ENCODE measurements around the gene GOLPH3L.
"Not testable (repeated sequence)": the region's sequence is repeated elsewhere in the genome, so short reads cannot be mapped to it uniquely, and the experiment has no call there.

Gene GOLPH3L

DNA sequence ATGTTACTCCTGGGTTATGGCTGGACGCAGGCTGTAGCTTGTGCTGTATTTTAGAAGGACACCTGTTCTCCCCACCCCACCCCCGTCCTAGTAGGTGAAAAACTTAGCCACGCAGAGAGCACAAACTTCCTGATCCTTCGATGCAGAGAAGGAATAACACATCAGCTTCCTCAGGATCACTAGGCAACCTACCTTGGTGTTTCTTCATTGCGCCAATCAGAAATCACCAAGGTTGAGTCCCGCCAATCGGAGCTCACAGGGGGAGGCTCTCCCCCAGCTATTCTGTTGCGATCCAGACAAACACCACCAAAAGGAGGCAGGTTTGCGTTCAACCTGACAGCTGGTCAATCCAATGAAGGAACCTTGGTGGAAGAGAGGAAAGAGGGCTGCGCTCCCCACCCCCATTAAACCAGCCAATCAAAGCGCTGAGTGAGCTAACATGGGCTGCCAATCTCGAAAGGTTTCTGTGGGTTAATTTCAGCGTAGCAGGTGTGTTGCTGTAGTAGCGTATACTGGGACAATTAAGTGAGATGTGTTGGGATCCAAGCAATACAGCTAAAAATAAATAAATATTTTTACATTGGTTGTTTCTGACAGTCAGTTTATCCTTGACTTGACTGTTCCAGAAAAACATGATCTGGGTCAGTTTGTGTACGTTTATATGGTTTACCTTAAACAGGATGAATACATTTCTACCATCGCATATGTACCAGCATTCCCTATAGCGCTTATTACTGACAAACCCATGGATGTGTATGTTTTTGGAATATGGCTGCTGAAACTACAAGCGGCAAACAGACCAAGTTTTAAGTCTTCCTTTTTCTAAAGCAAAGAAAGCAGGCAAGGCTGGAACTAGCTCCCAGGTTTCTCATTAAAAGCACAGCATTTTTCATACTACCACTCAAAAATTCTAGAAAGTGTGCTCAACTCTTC lies at the start of gene GOLPH3L:
Gene GOLPH3L (minus strand): TSS at position 160 of the 933 bp plus-strand sequence. CDS start 2,316 bp downstream, outside the sequence.
- peak; percentile 75 for DNase-seq (ENCODE audit: low read depth)

DNA sequence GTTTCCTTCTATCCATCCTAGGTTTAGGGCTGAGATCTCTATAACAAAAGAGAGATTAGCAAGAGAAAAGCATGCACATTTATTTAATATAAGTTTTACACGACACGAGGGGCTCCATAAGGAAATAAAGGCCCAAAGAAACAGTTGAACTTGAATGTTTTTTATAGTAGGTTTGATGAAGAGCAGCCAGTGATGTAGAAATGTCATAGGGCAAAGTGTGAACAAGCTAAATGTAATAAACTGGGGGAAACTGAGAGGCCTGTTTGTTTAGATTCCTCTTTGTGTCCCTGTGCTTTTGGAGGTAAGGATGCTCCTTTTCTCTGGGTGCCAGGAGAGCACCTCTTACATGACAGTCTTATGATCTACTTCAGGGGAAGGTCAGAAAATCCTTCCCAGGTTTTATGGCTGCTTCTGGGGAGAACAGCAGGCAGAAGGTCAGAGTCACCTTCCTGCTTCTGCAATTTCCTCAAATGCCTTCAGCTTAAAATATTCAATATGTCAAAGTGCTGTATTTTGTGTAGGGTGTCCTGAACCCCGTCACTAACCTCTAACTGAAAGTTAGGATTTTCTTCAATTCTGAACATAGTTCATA lies 33.3 kb upstream of the GOLPH3L start:
- no peak for DNase-seq (ENCODE audit: low read depth)

DNA sequence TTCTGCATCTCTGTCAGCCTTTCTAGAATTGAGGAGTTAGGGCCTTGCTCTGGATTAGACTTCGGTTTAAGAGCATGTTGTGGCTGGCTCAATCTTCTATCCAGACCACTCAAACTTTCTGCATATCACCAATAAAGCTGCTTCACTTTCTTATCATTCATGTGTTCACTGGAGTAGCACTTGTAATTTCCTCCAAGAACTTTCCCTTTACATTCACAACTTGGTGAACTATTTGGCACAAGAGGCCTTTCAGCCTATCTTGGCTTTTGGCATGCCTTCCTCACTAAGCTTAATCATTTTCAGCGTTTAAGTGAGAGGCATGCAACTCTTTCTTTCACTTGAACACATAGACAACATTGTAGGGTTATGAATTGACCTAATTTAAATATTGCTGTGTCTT lies 27.4 kb upstream of the GOLPH3L start:
- no peak for DNase-seq (ENCODE audit: low read depth)

DNA sequence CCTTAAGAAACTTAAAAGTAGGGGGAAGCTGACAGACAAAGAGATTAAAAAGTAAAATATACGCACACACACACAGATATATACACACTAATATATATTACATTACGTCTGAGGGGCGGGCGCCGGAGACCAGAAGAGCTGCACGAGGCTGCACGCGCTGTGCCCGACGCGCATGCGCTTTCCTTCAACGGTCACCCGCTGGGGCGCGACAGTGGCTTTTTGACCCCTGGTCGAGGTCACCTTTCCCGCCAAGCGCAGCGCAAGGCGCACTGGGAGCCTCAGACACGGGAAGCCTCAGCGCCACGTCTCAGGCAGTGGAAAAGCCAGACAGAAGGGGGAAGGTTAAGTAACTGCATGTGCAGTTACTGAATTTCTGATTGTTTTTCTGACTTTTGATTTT lies 23.7 kb upstream of the GOLPH3L start, which contains the start of gene HORMAD1:
Gene HORMAD1 (minus strand): TSS at position 193 of the 400 bp plus-strand sequence. CDS start 1,390 bp downstream, outside the sequence.
- no peak for DNase-seq (ENCODE audit: low read depth)

DNA sequence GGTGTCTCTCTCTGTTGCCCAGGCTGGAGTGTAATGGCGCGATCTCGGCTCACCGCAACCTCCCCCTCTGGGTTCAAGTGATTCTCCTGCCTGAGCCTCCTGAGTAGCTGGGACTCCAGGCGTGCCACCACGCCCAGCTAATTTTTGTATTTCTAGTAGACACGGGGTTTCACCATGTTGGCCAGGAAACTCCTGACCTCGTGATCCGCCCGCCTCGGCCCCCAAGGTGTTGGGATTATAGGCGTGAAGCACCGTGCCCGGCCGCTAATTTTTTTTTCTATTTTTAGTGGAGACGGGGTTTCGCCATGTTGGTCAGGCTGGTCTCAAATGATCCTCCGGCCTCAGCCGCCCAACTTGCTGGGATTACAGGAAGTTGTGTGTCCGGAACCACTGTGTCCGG lies 23.1 kb upstream of the GOLPH3L start:
- DNase-seq (ENCODE audit: low read depth), result no peak

DNA sequence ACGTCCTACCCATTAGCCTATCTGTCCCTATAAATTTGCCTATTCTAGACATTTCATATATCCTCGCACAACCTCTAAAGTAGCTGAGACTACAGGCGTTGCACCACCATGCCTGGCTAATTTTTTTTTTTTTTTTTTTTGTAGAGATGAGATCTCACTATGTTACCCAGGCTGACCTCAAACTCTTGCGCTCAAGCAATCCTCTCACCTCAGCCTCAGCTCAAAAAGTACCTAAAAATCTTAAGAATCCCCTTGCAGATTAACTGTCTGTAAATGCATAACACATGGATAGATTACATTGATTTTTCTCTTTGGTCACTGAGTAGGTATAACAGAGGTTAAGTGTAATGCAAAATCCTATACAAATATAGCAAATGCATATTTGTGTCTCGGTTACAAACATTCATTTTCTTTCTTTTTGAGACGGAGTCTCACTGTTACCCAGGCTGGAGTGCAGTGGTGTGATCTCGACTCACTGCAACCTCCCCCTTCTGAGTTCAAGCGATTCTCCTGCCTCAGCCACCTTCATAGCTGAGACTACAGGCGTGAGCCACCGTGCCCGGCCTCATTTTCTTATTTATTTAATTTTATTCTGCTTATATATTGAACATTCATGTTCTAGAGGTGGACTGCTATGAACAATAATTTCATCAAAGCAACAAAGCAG lies 21.4 kb upstream of the GOLPH3L start:
- no peak for DNase-seq (ENCODE audit: low read depth)

DNA sequence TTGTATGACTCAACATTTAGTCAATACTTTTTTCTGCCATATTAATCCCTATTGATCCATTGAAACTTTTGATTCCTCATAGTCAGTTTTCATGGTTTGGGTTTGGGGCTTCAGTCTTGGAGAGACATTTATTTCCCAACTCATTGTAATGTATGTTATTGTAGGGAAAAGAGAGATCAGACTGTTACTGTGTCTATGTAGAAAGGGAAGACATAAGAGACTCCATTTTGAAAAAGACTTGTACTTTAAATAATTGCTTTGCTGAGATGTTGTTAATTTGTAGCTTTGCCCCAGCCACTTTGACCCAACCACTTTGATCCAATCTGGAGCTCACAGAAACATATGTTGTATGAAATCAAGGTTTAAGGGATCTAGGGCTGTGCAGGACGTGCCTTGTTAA lies 12.1 kb upstream of the GOLPH3L start:
- DNase-seq (ENCODE audit: low read depth), result not testable (repeated sequence)

DNA sequence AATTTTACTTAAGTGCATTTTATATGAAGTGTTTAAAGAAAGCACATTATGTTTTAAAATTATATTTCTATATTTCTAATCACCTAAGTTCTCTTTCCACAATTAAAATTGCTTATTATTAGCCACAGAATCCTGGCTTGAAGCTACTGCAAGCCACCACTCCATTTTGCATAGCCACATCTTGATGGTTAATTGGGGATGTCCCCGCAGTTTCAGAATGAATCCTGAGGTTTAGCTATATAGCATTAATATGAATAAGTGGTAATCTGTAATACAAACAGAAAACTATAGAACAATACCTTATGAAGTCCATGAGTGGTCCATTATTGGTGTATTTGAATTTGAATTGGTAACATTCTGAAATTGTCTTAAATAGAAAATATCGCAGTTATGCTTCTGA lies 11.6 kb upstream of the GOLPH3L start:
- DNase-seq (ENCODE audit: low read depth), result no peak

DNA sequence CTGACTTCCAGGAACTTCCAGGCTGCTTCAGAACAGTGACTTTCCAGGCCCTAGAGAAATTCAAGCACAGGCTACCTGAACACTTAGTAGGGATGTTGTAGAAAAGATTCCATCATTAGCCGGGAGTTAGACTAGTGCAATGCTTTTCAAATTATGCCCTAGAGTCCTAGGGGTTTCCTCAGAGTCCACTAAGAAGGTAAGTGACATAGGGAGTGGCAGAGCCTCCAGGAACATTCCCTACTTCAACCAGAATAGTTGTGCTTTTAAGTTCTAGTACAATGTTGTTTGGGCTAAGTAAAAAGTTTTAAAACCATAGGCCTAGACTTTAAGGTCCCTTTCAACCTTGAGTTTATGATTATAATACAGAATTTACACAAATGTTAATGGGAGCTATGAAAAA lies 9.1 kb upstream of the GOLPH3L start:
- DNase-seq (ENCODE audit: low read depth), result no peak

DNA sequence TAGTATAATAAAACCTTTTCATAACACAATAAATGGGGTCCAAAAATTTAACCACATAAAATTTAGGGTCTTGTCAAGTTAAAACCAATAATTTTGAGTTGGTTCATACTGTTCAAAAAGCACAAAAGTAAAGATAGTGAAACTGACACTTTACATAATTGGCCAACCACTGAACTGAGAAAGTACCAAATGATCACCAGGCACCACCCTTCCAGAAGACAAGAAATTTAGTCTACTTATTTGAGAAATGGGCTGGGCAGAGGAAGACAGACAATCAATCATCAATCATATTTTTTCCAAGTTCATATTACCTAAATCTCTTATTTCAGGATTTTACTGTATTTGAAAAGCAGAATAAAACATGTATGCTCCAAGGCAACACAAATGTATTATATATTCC lies 6.5 kb upstream of the GOLPH3L start:
- no peak for DNase-seq (ENCODE audit: low read depth)

DNA sequence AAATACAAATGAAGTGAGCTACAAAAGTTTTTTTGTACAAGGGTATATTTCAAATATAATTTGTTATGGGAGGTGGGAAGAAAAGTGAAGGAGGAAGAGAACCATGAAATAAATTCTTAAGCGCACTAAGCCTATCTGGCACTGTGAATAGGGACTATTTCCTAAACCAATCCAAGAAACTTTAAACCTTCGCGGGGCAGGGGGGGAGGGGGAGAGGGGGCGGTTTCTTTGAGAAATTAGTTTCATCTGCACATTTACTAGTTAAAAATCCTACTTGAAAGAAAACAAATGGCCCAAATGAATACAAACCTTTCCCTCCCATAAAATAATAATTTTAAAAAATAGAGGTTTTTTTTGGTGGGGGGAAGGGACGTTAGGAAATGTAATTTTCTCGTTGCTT lies 364 bp downstream of the GOLPH3L start:
- DNase-seq (ENCODE audit: low read depth), result no peak

DNA sequence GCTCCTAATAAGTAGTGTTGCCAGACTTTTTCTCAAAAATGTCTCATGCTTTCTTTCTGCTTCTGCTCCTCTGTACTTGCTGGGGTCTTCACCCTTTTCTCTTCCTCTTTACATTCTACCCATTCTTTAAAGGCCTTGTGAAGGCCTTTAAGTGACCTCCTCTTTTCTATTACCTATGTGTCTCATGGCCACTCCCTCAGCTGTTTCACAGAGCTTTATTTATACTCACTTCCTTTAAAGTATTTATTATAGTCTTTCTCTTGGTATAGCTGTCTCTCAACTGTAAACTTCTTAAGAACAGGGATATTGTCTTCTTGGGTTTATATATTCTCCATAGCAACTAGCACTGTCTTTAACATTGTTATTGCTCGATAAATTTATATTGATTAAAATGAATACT lies 792 bp downstream of the GOLPH3L start:
- no peak for DNase-seq (ENCODE audit: low read depth)

DNA sequence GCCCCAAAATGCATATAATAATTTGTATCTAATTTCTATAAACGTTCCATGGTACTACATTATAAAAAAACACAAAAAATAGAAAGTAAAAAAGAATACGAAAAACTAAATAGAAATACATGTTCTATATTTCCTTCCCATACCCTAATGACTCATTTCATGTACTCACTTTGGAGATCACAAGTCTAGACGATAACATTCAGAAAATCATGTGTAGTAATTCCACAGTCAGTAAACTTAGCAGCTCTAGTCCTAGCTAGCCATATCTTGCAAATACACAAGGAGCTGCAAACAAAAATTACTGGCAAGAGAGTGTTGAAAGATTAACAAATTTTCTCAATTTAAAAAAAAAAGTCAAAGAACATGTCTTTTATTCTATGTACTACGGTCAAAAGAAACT lies 1.4 kb downstream of the GOLPH3L start:
- no peak for DNase-seq (ENCODE audit: low read depth)

DNA sequence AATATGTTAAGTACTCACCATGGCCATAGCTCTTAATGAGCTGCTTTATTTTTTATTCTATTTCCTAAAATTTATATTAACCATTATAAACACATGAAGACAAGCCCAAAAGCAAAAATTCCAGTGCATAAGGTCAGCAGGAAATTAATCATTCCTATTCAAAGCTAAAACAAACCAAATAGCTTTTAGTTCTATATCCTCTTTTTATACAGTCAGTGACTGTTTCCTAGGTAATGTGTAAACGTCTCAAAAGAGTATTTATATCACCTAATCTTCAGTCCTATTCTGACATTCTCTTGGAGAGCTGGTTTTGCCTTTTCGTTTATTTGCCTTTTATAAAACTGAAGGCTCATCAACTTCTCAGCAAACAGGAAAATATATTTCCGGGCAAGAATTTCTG lies 4.2 kb downstream of the GOLPH3L start:
- no peak for DNase-seq (ENCODE audit: low read depth)

DNA sequence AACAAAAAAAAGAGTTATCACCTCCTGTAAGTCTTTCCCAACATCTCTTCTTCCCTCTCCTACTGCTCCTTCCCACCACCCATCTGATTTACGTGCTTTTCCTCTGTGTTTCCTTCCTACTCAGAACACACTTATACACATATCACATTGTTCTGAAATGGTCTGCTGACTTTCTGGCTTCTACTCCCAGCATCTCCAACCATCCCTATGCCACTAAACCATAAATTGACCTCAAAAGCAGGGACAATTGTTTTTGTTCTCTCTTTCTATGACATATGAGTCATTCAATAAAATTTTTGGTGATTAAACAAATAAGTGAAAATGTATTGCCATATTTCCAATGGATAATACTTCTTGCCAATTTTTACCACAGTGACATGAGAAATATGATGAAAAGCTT lies 8.2 kb downstream of the GOLPH3L start:
- no peak for DNase-seq (ENCODE audit: low read depth)

DNA sequence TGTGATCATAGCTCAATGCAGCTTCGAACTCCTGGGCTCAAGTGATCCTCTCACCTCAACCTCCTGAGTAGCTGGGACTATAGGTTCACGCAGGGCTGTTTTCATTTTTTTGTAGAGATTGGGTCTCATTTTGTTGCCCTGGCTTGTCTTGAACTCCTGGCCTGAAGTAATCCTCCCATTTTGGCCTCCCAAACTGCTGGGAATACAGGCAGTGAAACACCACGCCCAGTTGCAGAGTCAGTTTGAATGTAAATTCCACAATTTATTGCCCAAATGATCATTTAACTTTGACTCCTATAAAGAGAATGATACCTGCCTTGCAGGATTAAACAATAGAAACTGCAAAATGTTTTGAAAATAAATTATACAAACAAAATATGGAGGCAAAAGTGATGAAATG lies 10.7 kb downstream of the GOLPH3L start:
- DNase-seq (ENCODE audit: low read depth), result no peak

DNA sequence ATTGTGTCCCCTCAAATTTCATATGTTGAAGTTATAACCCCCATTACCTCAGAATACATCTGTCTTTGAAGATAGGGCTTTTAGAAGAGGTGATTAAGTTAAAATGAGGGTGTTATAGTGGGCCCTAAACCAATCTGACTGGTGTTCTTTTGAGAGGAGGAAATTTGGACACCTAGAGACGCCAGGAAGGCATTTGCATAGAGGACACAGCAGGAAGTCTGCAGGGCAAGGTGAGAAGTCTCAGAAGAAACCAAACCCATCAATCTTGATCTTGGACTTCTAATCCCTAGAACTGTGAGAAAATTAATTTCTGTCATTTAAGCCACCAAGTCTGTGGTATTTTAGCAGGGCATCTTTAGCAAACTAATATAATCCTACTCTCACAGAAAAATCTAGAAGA lies 13.0 kb downstream of the GOLPH3L start:
- no peak for DNase-seq (ENCODE audit: low read depth)

DNA sequence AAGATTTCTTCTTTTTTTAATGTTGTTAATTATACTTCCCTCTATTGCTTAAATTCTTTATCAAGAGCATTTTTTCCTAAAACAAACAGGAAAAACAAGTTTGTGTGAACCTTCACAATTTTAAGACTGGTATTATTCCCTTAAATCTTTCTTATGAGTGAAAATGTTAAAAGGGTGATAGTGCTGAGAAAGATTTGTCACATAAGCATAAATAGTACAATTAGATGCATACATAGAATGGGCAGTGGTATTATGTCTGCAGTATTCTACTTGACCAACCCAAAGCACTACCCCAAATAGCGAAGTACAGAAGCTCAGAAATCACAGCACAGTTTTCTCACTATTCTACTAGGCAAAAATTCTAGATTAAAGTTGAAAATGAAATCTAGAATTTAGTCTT lies 18.0 kb downstream of the GOLPH3L start:
- no peak for DNase-seq (ENCODE audit: low read depth)

DNA sequence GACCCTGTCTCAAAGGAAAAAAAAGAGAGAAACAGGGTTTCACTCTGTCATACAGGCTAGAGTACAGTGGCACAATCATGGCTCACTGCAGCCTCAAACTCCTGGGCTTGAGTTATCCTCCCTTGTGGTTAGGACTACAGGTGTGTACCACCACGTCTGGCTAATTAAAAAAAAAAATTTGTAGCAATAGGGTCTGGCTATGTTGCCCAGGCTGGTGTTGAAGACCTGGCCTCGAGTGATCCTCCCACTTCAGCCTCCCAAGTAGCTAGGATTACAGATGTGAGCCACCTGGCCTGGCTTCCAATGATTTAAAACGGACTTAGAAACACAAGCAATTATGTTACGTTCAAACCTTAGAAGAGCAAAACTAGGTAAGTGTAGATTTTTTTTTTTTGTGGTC lies 22.1 kb downstream of the GOLPH3L start:
- no peak for DNase-seq (ENCODE audit: low read depth)

DNA sequence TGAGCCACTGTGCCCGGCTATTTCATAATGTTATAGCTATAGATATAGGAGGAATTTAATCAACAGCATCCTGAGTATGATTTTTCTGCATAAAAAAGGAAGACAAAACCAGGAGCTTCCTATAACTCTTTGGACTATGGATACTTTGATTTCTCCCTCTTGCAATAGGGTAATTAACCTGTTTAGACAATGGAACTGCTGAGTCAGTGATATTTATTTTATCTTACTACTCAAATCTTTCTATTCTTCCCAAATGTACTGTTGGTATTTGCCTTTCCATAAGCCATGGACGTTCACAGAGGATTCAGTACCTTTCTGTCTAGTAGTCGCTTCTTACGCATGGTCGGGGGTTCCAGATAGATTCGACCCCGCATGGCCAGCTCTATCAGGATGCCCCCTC lies 33.6 kb downstream of the GOLPH3L start:
- DNase-seq (ENCODE audit: low read depth), result no peak

DNA sequence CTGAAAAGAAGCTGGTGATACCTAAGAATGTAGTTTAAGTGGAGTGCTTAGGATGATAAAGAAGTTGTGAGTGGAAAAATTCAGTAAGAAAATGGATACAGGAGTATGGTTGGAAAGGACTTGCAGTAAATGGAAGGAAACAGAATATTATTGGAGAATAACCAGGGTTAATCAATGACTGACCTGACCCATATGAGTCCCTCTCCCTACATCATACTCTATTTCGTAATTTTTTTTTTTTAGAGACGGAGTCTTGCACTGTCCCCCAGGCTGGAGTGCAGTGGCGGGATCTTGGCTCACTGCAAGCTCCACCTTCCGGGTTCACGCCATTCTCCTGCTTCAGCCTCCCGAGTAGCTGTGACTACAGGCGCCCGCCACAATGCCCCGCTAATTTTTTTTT lies 34.1 kb downstream of the GOLPH3L start:
- DNase-seq (ENCODE audit: low read depth), result no peak

DNA sequence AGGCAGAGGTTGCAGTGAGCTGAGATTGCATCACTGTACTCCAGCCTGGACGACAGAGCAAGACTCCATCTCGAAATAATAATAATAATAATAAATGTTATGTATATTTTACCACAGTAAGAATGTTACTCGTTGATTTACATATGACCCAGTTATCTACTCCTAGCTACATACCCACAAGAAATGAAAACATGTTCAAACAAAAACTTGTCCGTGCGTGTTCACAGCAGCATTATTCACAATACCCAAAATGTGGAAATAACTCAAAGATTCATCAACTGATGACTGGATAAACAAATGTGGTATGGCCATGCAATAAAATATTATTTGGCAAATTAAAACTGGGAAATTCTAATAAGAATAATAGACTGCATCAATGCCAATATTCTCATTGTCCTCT lies 35.8 kb downstream of the GOLPH3L start:
- DNase-seq (ENCODE audit: low read depth), result no peak

DNA sequence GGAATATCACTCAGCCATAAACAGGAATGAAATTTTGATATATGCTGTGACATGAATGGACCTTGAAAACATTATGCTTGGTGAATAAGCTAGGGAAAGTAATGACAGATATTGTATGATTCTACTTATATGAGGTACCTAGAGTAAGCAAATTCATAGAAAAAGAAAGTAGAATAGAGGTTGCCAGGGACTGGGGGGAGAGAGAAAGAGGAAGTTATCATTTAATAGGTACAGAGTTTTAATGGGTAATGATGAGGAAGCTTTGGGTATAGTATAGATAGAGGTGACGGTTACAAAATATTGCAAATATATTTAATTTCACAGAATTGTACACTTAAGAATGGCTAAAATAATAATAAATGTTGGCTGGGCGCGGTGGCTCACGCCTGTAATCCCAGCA lies 36.4 kb downstream of the GOLPH3L start:
- no peak for DNase-seq (ENCODE audit: low read depth)
